GM23338 (cell line): ENCODE data around the gene TGM2. TPM values are rescaled to one million over a fixed set of nuclear protein-coding genes. Genes with fewer than 3 reads are reported as not detected.

Experiments used
- ATAC-seq: fragments of 200-7000 bp; cut with Tn5 transposase; 3 replicates; pipeline ENCODE4 v1.9.1; 2020
- DNase-seq: peaks from one replicate; pipeline ENCODE4 v3.0.0-alpha.2; 2015; ENCODE audit warnings: low spot score
- H2AFZ ChIP-seq: fragments of 200-600 bp; sonication (generic); 2 replicates; pipeline ENCODE4 v1.8.0; 2016; ENCODE audit warnings: antibody characterized with exemption, mild to moderate bottlenecking, moderate library complexity
- H3F3A ChIP-seq: fragments of 200-600 bp; sonication (generic); replicated peaks from 2 replicates; pipeline ENCODE4 v1.8.0; 2017; ENCODE audit warnings: antibody characterized with exemption, mixed run types, low read depth
- H3K27ac ChIP-seq: fragments of 200-600 bp; sonication (generic); 2 replicates; pipeline ENCODE4 v1.6.1; 2016; ENCODE audit warnings: low read depth
- H3K27me3 ChIP-seq: fragments of 200-600 bp; sonication (generic); 2 replicates; pipeline ENCODE4 v1.8.0; 2016; ENCODE audit warnings: mild to moderate bottlenecking, mixed run types, moderate library complexity; ENCODE audit not compliant: insufficient read depth
- H3K36me3 ChIP-seq: fragments of 200-600 bp; sonication (generic); 2 replicates; pipeline ENCODE4 v1.8.0; 2016; ENCODE audit warnings: mild to moderate bottlenecking; ENCODE audit not compliant: insufficient read depth
- H3K4me1 ChIP-seq: fragments of 200-600 bp; sonication (generic); 2 replicates; pipeline ENCODE4 v1.8.0; 2016; ENCODE audit warnings: mild to moderate bottlenecking, moderate library complexity; ENCODE audit not compliant: insufficient read depth
- H3K4me2 ChIP-seq: fragments of 200-600 bp; sonication (generic); 2 replicates; pipeline ENCODE4 v1.7.1; 2017; ENCODE audit warnings: mixed run types
- H3K4me3 ChIP-seq: fragments of 200-600 bp; sonication (generic); 2 replicates; pipeline ENCODE4 v1.6.1; 2016; ENCODE audit warnings: mixed run types
- H3K79me2 ChIP-seq: fragments of 200-600 bp; sonication (generic); replicated peaks from 2 replicates; pipeline ENCODE4 v1.8.0; 2017; ENCODE audit warnings: mild to moderate bottlenecking; ENCODE audit not compliant: insufficient read depth
- H3K9me2 ChIP-seq: fragments of 200-600 bp; sonication (generic); 2 replicates; pipeline ENCODE4 v1.8.0; 2017; ENCODE audit not compliant: insufficient read depth
- H4K20me1 ChIP-seq: fragments of 200-600 bp; sonication (generic); replicated peaks from 2 replicates; pipeline ENCODE4 v1.8.0; 2017; ENCODE audit warnings: mild to moderate bottlenecking; ENCODE audit not compliant: insufficient read depth
- H3K27ac Mint-ChIP-seq: 2 replicates; pipeline ENCODE4 v1.8.0; 2020; ENCODE audit warnings: inconsistent platforms, mild to moderate bottlenecking, moderate library complexity, mixed read lengths
- H3K27me3 Mint-ChIP-seq: 3 replicates; pipeline ENCODE4 v1.8.0; 2022; ENCODE audit warnings: low read depth, mild to moderate bottlenecking, moderate library complexity, mixed read lengths, inconsistent platforms; ENCODE audit not compliant: insufficient read depth, poor library complexity
- H3K36me3 Mint-ChIP-seq: 3 replicates; pipeline ENCODE4 v1.8.0; 2021; ENCODE audit warnings: low read depth, mild to moderate bottlenecking, inconsistent platforms, moderate library complexity, mixed read lengths
- H3K4me1 Mint-ChIP-seq: 3 replicates; pipeline ENCODE4 v1.8.0; 2020; ENCODE audit warnings: mild to moderate bottlenecking, inconsistent platforms, mixed read lengths
- H3K4me3 Mint-ChIP-seq: 3 replicates; pipeline ENCODE4 v1.8.0; 2021; ENCODE audit warnings: moderate library complexity, mild to moderate bottlenecking, inconsistent platforms, mixed read lengths
- H3K9me3 Mint-ChIP-seq: 3 replicates; pipeline ENCODE4 v1.8.0; 2020; ENCODE audit warnings: moderate library complexity, mild to moderate bottlenecking, inconsistent platforms, mixed read lengths
- CREB1 ChIP-seq: fragments of 250-450 bp; sonication (Bioruptor Pico); IDR thresholded peaks from 2 replicates; pipeline ENCODE4 v1.5.0; 2020; ENCODE audit warnings: low read depth, mild to moderate bottlenecking, moderate library complexity
- CTCF ChIP-seq, 2 experiments: fragments of 200-600 bp in 1 of 2; sonication (generic) in 1 of 2; conservative IDR thresholded peaks; 2 replicates each; pipeline versions ENCODE4 v1.5.1 to v1.6.1; 2016 to 2017; ENCODE audit warnings: antibody characterized with exemption in 2 of 2, low read depth in 2 of 2, mild to moderate bottlenecking in 2 of 2, moderate library complexity in 1 of 2
- ETS1 ChIP-seq: IDR thresholded peaks from 2 replicates; pipeline ENCODE4 v1.6.1; 2016; ENCODE audit warnings: antibody characterized with exemption
- EZH2 ChIP-seq: fragments of 200-600 bp; sonication (generic); IDR thresholded peaks from one replicate; pipeline ENCODE4 v1.8.0; 2017; ENCODE audit warnings: antibody characterized with exemption, mild to moderate bottlenecking, low read depth; ENCODE audit not compliant: unreplicated experiment
- JUNB ChIP-seq: IDR thresholded peaks from one replicate; pipeline ENCODE4 v1.6.1; 2016; ENCODE audit warnings: antibody characterized with exemption; ENCODE audit not compliant: unreplicated experiment
- NANOG ChIP-seq: IDR thresholded peaks from 2 replicates; pipeline ENCODE4 v1.6.1; 2016; ENCODE audit warnings: antibody characterized with exemption, borderline replicate concordance
- POLR2AphosphoS5 ChIP-seq: IDR thresholded peaks from 2 replicates; pipeline ENCODE4 v1.6.1; 2016; ENCODE audit warnings: antibody characterized with exemption, low read depth
- STAT1 ChIP-seq: IDR thresholded peaks from one replicate; pipeline ENCODE4 v1.6.1; 2016; ENCODE audit warnings: antibody characterized with exemption; ENCODE audit not compliant: unreplicated experiment
- ZNF114 ChIP-seq: fragments of 250-450 bp; sonication (Bioruptor Pico); IDR thresholded peaks from 2 replicates; pipeline ENCODE4 v1.5.0; 2020; ENCODE audit warnings: mild to moderate bottlenecking, moderate library complexity
- ZNF331 ChIP-seq: fragments of 250-450 bp; sonication (Bioruptor Pico); IDR thresholded peaks from 2 replicates; pipeline ENCODE4 v1.5.0; 2020; ENCODE audit warnings: low read depth, mild to moderate bottlenecking, moderate library complexity
- ZNF462 ChIP-seq: fragments of 250-450 bp; sonication (Bioruptor Pico); IDR thresholded peaks from 2 replicates; pipeline ENCODE4 v1.5.0; 2020; ENCODE audit warnings: mild to moderate bottlenecking, moderate library complexity
- polyA plus RNA-seq: library from polyadenylated mRNA; unstranded; fragments of >200 nt; fragmentation: Nextera tagmentation; extraction: Ambion mirVana; gene quantifications from 2 replicates; pipeline ENCODE4 v1.2.1, GENCODE V29; 2016
- total RNA-seq: library from RNA; depleted of rRNA; stranded (reverse); fragments of >200 nt; shearing (Covaris generic); gene quantifications from 2 replicates; pipeline ENCODE4 v1.2.3, GENCODE V29; 2014

The TGM2 gene
- total and polyA plus RNA-seq, 2 experiments from 2014 or later = 0.45 to 1.0 TPM

- ATAC-seq = no peak
- no peak overlapping the region for H3K4me3 Mint-ChIP-seq
- Histone ChIP-seq H4K20me1 (no peaks in the 10 kb centered on the region), H3K79me2 (no peaks in the 10 kb centered on the region), H3K4me1 (no peaks in the 10 kb centered on the region), H3K4me3 (no peak overlapping the region), H3K27me3 (no peaks in the 10 kb centered on the region), H3K36me3 (no peaks in the 10 kb centered on the region), H3F3A (no peaks in the 10 kb centered on the region), H3K27ac (no peak overlapping the region), H3K9me2 (no peaks in the 10 kb centered on the region), H3K4me2 (no peak overlapping the region), H2AFZ (no peak overlapping the region)
- TF ChIP-seq ETS1 = no peak
- H3K27me3 Mint-ChIP-seq = peaks cover 5% of the 10 kb centered on the region
- H3K9me3 Mint-ChIP-seq = no peaks in the 10 kb centered on the region
- peak; percentile 56 for DNase-seq
- no peaks in the 10 kb centered on the region for H3K36me3 Mint-ChIP-seq
- no peak overlapping the region for H3K27ac Mint-ChIP-seq
- no peaks in the 10 kb centered on the region; the same call in 1 of the 3 replicates for H3K4me1 Mint-ChIP-seq
These were observed 3.0 kb upstream of the TGM2 start for GRCh38 chr20:38167851-38168760.

GRCh38 chr20:38167328-38167850 is 2.3 kb upstream of the TGM2 start:
- H2AFZ ChIP-seq = no peak overlapping the region
- no peaks in the 10 kb centered on the region for H3K79me2 ChIP-seq
- Mint-ChIP-seq H3K27ac (no peak overlapping the region), H3K4me3 (no peak overlapping the region), H3K27me3 (peaks cover 5% of the 10 kb centered on the region), H3K4me1 (no peaks in the 10 kb centered on the region; the same call in 1 of the 3 replicates), H3K36me3 (no peaks in the 10 kb centered on the region), H3K9me3 (no peaks in the 10 kb centered on the region)
- H3K4me1 ChIP-seq = no peaks in the 10 kb centered on the region
- no peak overlapping the region for H3K27ac ChIP-seq
- ATAC-seq = no peak
- H3K36me3 ChIP-seq = no peaks in the 10 kb centered on the region
- no peaks in the 10 kb centered on the region for H3F3A ChIP-seq
- no peaks in the 10 kb centered on the region for H4K20me1 ChIP-seq
- DNase-seq = no peak
- no peak overlapping the region for H3K4me3 ChIP-seq
- no peaks in the 10 kb centered on the region for H3K9me2 ChIP-seq
- H3K4me2 ChIP-seq = no peak overlapping the region
- H3K27me3 ChIP-seq = no peaks in the 10 kb centered on the region
- TF ChIP-seq CTCF (conservative IDR thresholded peaks at IDR 0.05; ENCODE audit: low read depth in 2 of 2) = no peak
- no peak for TF ChIP-seq EZH2
- TF ChIP-seq ZNF462 (CRISPR knock-in tag) = no peak
- TF ChIP-seq ZNF331 (CRISPR knock-in tag) = no peak
- no peak for TF ChIP-seq ZNF114
- no peak for TF ChIP-seq POLR2AphosphoS5
- no peak for TF ChIP-seq NANOG
- TF ChIP-seq CREB1 (CRISPR knock-in tag) = no peak
- no peak for TF ChIP-seq JUNB
- no peak for TF ChIP-seq STAT1
